Measurements from ENCODE around the gene CCT7.

GRCh38 chr2:73227086-73227485 is 7.0 kb upstream of the CCT7 start:
- no peak for TF ChIP-seq POLR2A (IDR thresholded peaks at IDR 0.05)
- TF ChIP-seq CTCF (IDR thresholded peaks at IDR 0.05) = no peak
- TF ChIP-seq EP300 (IDR thresholded peaks at IDR 0.05) = no peak
